ENCODE data around the gene CUL5. TPM values are rescaled to one million over a fixed set of nuclear protein-coding genes. Genes with fewer than 3 reads are reported as not detected.
"Not testable (repeated sequence)": the region's sequence is repeated elsewhere in the genome, so short reads cannot be mapped to it uniquely, and the experiment has no call there.

Gene CUL5
- polyA plus RNA-seq, 2 of the 4 experiments (the other 2 are of a cell fraction), result 9.7 to 24.3 TPM

DNA sequence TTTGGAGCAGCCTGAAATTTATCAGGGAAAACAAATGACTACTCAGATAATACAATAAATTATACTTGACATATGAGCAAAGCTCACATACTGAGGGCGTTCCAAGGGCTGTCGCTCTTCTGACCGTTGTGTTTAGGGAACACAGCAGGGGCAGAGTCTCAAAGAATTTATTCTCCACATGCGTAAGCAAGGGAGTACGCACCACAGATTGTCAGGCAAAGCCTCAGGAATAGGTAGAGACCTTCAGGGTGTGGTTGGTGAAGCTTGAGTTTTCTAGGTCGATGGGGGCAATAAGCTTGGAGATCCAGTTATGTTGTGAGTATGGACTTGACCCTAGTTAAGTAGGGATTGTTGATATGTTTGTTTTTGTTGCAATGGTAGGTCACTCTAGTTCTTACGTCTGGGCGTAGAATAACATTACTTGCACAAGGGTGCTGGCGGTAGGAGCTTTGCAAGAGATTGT lies 113.5 kb downstream of the CUL5 start (continued):
- TF ChIP-seq, protein P1, sequence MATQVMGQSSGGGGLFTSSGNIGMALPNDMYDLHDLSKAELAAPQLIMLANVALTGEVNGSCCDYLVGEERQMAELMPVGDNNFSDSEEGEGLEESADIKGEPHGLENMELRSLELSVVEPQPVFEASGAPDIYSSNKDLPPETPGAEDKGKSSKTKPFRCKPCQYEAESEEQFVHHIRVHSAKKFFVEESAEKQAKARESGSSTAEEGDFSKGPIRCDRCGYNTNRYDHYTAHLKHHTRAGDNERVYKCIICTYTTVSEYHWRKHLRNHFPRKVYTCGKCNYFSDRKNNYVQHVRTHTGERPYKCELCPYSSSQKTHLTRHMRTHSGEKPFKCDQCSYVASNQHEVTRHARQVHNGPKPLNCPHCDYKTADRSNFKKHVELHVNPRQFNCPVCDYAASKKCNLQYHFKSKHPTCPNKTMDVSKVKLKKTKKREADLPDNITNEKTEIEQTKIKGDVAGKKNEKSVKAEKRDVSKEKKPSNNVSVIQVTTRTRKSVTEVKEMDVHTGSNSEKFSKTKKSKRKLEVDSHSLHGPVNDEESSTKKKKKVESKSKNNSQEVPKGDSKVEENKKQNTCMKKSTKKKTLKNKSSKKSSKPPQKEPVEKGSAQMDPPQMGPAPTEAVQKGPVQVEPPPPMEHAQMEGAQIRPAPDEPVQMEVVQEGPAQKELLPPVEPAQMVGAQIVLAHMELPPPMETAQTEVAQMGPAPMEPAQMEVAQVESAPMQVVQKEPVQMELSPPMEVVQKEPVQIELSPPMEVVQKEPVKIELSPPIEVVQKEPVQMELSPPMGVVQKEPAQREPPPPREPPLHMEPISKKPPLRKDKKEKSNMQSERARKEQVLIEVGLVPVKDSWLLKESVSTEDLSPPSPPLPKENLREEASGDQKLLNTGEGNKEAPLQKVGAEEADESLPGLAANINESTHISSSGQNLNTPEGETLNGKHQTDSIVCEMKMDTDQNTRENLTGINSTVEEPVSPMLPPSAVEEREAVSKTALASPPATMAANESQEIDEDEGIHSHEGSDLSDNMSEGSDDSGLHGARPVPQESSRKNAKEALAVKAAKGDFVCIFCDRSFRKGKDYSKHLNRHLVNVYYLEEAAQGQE (IDR thresholded peaks at IDR 0.05), result no peak
- TF ChIP-seq HOXA7 (CRISPR knock-in tag; IDR thresholded peaks at IDR 0.05), result no peak
- TF ChIP-seq JUNB (IDR thresholded peaks at IDR 0.05), result no peak
- TF ChIP-seq, protein P2, sequence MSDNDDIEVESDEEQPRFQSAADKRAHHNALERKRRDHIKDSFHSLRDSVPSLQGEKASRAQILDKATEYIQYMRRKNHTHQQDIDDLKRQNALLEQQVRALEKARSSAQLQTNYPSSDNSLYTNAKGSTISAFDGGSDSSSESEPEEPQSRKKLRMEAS (IDR thresholded peaks at IDR 0.05), result no peak
- no peak for TF ChIP-seq POLR2A (IDR thresholded peaks at IDR 0.05; ENCODE audit: low read length)
- no peak for TF ChIP-seq EHMT2 (IDR thresholded peaks at IDR 0.05; ENCODE audit: low read depth)

DNA sequence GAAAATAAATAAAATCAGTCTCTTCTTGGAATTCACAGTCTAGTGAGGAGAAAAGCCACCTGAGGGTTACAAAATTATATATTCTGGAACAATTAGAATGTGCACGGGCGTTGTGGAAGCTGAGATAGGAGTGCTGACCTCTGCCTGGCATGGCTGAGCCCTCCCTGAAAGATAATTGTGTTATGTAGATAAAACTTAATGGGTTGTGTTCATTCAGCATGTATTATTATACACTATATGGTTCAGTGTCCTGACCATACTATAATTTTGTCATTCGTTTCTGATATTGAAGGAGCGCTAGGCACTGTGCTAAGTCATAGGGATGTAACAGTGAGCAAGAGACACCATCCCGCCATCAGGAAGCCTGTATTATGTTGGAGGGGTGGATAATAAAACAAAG lies 116.4 kb downstream of the CUL5 start:
- ChIA-PET CTCF (no interaction called here), POLR2A (no interaction called here)
- DNase-seq (ENCODE audit: low read depth in 1 of 2, low spot score in 1 of 2) (no peak), FAIRE-seq (no peak), ATAC-seq (no peak)
- Histone ChIP-seq H3K4me2 (no peak overlapping the region), H3K27ac (no peak overlapping the region), H3K9me3 (no peaks in the 10 kb centered on the region), H3K4me1 (peaks cover 23% of the 10 kb centered on the region), H3K4me3 (no peak overlapping the region)
- 88% methylated on average over 5 of the region's 5 CpGs for WGBS (ENCODE audit: missing lambda C conversion rate)
- TF ChIP-seq, protein P3, sequence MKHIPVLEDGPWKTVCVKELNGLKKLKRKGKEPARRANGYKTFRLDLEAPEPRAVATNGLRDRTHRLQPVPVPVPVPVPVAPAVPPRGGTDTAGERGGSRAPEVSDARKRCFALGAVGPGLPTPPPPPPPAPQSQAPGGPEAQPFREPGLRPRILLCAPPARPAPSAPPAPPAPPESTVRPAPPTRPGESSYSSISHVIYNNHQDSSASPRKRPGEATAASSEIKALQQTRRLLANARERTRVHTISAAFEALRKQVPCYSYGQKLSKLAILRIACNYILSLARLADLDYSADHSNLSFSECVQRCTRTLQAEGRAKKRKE (CRISPR knock-in tag; IDR thresholded peaks at IDR 0.05; ENCODE audit: low read depth), result no peak
- no peak for TF ChIP-seq TFCP2L1 (CRISPR knock-in tag; IDR thresholded peaks at IDR 0.05)
- TF ChIP-seq ZFP36 (IDR thresholded peaks at IDR 0.05; ENCODE audit: borderline replicate concordance, partially characterized antibody), result no peak
- TF ChIP-seq MAZ (IDR thresholded peaks at IDR 0.05; ENCODE audit: borderline replicate concordance, low read depth, low read length), result no peak

DNA sequence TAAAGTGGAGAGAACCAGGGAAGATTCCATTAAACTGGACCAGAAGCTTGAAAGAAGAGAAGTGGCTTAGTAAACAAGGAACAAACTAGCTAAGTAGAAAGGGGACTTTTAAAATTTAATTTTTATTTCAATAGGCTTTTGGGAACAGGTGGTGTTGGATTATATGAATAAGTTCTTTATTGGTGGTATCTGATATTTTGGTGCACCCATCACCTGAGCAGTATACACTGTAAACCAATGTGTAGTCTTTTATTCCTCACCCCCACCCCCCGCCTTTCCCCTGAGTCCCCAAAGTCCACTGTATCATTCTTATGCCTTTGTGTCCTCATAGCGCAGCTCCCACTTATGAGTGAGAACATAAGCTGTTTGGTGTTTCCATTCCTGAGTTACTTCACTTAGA lies 120.1 kb downstream of the CUL5 start:
- Histone ChIP-seq H3K9me3 (no peaks in the 10 kb centered on the region), H3K27ac (no peak overlapping the region), H3K4me2 (no peak overlapping the region), H3K4me3 (no peak overlapping the region), H3K4me1 (peaks cover 8% of the 10 kb centered on the region)
- WGBS (ENCODE audit: missing lambda C conversion rate), result 90% methylated on average over 2 of the region's 2 CpGs
- ChIA-PET POLR2A (no interaction called here), CTCF (interaction anchor here (1.1 kb wide), 1 partner anchor 11 kb away, joined by 5 read pairs; no protein-coding TSS in a partner anchor)
- no peak for TF ChIP-seq ESRRA (IDR thresholded peaks at IDR 0.05; ENCODE audit: borderline replicate concordance, low read length)
- FAIRE-seq (no peak), ATAC-seq (no peak), DNase-seq (ENCODE audit: low read depth in 1 of 2, low spot score in 1 of 2) (no peak)

DNA sequence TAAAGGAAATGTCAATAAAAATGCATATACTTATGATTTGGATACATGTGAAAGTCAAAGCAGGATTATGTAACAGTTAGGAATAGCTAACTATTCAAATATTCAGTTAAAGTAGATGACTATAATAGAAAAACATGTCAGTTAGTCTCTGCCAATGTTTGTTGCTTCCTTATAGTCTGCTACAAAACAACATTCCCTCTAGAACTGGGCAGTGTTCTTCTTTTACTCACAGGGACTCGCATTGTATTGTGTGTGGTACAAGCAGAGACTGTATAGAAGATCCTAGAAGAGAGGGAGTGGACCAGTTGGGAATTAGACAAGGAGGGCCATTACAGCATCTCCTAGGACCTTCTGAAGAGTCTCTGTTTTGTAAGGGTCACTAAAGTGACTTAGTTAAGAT lies 123.3 kb downstream of the CUL5 start:
- peaks cover 6% of the 10 kb centered on the region; the same call in 2 of the 3 replicates for H3K4me1 ChIP-seq
- ATAC-seq, result no peak
- no peak for FAIRE-seq
- H3K4me3 ChIP-seq, result no peak overlapping the region
- WGBS (ENCODE audit: missing lambda C conversion rate), result 100% methylated on average over 1 of the region's 1 CpG
- no peak for TF ChIP-seq TFCP2L1 (CRISPR knock-in tag; IDR thresholded peaks at IDR 0.05)
- TF ChIP-seq, protein P4, sequence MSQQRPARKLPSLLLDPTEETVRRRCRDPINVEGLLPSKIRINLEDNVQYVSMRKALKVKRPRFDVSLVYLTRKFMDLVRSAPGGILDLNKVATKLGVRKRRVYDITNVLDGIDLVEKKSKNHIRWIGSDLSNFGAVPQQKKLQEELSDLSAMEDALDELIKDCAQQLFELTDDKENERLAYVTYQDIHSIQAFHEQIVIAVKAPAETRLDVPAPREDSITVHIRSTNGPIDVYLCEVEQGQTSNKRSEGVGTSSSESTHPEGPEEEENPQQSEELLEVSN (IDR thresholded peaks at IDR 0.05; ENCODE audit: borderline replicate concordance, low read depth), result no peak
- no peak for TF ChIP-seq ESRRA (IDR thresholded peaks at IDR 0.05; ENCODE audit: borderline replicate concordance, low read length)
- TF ChIP-seq CEBPB (IDR thresholded peaks at IDR 0.05), result no peak
- no peak for TF ChIP-seq RFX5 (IDR thresholded peaks at IDR 0.05)
- H3K4me2 ChIP-seq, result no peak overlapping the region
- no peaks in the 10 kb centered on the region for H3K9me3 ChIP-seq
- DNase-seq (ENCODE audit: low read depth in 1 of 2, low spot score in 1 of 2), result no peak
- ChIA-PET POLR2A (no interaction called here), CTCF (no interaction called here)
- no peak overlapping the region for H3K27ac ChIP-seq

DNA sequence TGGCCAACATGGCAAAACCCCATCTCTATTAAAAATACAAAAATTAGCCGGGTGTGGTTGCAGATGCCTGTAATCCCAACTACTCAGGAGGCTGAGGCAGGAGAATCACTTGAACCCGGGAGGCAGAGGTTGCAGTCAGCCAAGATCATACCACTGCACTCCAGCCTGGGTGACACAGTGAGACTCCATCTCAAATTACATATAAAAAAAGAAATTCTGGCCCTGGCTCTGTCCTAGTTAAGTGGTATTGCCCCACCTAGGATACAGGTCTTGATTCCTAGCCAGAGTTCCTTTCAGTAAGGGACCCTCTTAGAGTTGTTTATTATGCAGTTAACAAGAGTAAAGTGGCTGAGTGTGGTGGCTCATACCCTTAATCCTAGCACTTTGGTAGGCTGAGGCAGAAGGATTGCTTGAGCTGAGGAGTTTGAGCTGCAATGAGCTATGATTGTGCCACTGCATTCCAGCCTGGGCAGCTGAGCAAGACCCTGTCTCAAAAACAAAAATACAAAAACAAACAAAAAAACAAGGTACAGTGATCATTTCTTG lies 124.4 kb downstream of the CUL5 start:
- POLR2A ChIA-PET; H3K9me3 ChIP-seq; DNase-seq (ENCODE audit: low read depth in 1 of 2, low spot score in 1 of 2); ATAC-seq; H3K27ac ChIP-seq; H3K4me2 ChIP-seq; CTCF ChIA-PET; H3K4me1 ChIP-seq; H3K4me3 ChIP-seq; FAIRE-seq: not testable (repeated sequence)
- WGBS (ENCODE audit: missing lambda C conversion rate), result 96% methylated on average over 2 of the region's 2 CpGs

All from A549 (cell line).